C1 segment of cervical spinal cord (tissue), 14 donors: Measurements from ENCODE around the gene BTBD9.
A peak's percentile ranks its signal among the peaks of the same experiment; 100 is the strongest.

Experiments used
- DNase-seq, 14 donors: peaks; one replicate each; lab custom pipeline; 2025; lab: John Stamatoyannopoulos, UW

Gene BTBD9

GRCh38 chr6:38599261-38599660 lies 40.5 kb downstream of the BTBD9 start:
- DNase-seq: no peak

GRCh38 chr6:38593998-38594665 lies 45.6 kb downstream of the BTBD9 start:
- DNase-seq: no peak

GRCh38 chr6:38593409-38593808 lies 46.3 kb downstream of the BTBD9 start:
- no peak for DNase-seq

- DNase-seq: no peak
Measured at GRCh38 chr6:38591439-38591838, 48.3 kb downstream of the BTBD9 start.

GRCh38 chr6:38589367-38589720 lies 50.4 kb downstream of the BTBD9 start:
- DNase-seq: no peak

GRCh38 chr6:38588631-38589366 lies 50.9 kb downstream of the BTBD9 start:
- no peak for DNase-seq

- no peak for DNase-seq
Measured at GRCh38 chr6:38587766-38588362, 51.9 kb downstream of the BTBD9 start.

- DNase-seq: no peak
Measured at GRCh38 chr6:38586992-38587391, 52.7 kb downstream of the BTBD9 start.

- no peak for DNase-seq
Measured at GRCh38 chr6:38584731-38585130, 55.0 kb downstream of the BTBD9 start.

GRCh38 chr6:38583523-38583922 lies 56.2 kb downstream of the BTBD9 start:
- no peak for DNase-seq

GRCh38 chr6:38580030-38580429 lies 59.7 kb downstream of the BTBD9 start:
- DNase-seq: no peak

- DNase-seq: no peak
Measured at GRCh38 chr6:38579010-38579628, 60.6 kb downstream of the BTBD9 start.

- DNase-seq: no peak
Measured at GRCh38 chr6:38578075-38578474, 61.7 kb downstream of the BTBD9 start.

GRCh38 chr6:38577492-38577891 lies 62.2 kb downstream of the BTBD9 start:
- DNase-seq: no peak

- DNase-seq: no peak
Measured at GRCh38 chr6:38573801-38574395, 65.8 kb downstream of the BTBD9 start.

- no peak for DNase-seq
Measured at GRCh38 chr6:38572186-38572813, 67.4 kb downstream of the BTBD9 start.

- DNase-seq: no peak
Measured at GRCh38 chr6:38571721-38572120, 68.0 kb downstream of the BTBD9 start.

- no peak for DNase-seq
Measured at GRCh38 chr6:38570750-38571149, 69.0 kb downstream of the BTBD9 start.

GRCh38 chr6:38567436-38567835 lies 72.3 kb downstream of the BTBD9 start:
- peak in 6 of 14 donors; percentile 4 to 87 (median 10) for DNase-seq

GRCh38 chr6:38566295-38567030 lies 73.3 kb downstream of the BTBD9 start:
- DNase-seq: no peak

GRCh38 chr6:38564301-38564700 lies 75.4 kb downstream of the BTBD9 start:
- DNase-seq: no peak
